Stimulated activated naive CD4-positive, alpha-beta T cell (primary cell): ENCODE measurements around the gene EXOC8.
A peak's percentile ranks its signal among the peaks of the same experiment; 100 is the strongest.

ENCODE experiments used
- DNase-seq, 6 experiments: peaks; one replicate each; lab custom pipeline; 2025; lab: John Stamatoyannopoulos, UW

Gene EXOC8, protein sequence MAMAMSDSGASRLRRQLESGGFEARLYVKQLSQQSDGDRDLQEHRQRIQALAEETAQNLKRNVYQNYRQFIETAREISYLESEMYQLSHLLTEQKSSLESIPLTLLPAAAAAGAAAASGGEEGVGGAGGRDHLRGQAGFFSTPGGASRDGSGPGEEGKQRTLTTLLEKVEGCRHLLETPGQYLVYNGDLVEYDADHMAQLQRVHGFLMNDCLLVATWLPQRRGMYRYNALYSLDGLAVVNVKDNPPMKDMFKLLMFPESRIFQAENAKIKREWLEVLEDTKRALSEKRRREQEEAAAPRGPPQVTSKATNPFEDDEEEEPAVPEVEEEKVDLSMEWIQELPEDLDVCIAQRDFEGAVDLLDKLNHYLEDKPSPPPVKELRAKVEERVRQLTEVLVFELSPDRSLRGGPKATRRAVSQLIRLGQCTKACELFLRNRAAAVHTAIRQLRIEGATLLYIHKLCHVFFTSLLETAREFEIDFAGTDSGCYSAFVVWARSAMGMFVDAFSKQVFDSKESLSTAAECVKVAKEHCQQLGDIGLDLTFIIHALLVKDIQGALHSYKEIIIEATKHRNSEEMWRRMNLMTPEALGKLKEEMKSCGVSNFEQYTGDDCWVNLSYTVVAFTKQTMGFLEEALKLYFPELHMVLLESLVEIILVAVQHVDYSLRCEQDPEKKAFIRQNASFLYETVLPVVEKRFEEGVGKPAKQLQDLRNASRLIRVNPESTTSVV

DNA sequence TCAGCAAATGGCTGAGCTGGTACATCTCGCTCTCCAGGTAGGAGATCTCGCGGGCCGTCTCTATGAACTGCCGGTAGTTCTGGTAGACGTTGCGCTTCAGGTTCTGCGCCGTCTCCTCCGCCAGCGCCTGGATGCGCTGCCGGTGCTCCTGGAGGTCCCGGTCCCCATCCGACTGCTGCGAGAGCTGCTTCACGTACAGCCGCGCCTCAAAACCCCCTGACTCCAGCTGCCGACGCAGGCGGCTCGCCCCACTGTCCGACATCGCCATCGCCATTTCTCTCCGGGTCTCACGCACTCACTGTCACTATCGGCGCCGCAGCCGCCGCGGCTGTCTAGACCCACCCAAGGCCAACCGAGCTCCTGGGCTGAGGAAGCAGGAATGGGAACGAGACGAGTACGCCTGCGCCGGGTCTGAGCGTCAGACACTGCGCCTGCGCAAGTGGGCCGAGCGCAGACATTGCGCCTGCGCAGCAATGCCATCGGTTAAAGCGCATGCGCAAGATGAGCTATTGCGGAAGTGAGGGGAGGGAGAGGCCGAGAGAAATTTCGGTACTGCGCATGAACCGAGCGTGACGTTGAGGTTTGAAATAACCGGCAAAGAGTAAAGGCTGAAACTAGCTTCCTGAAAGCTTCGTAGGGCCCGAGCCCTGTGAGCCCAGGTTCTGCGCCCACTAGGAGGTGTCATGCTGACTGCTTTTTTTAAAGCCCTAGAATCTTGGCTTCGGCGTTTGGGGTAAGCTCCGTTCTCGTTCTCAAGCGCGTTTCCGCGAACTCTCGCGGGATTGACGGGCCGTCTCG is at the start of gene EXOC8:
Gene EXOC8, minus strand, starts transcription at position 381 of the 798 bp plus-strand sequence. Its CDS starts 107 bp downstream, at position 274.
- peak; percentile 96 to 99 (median 97) for DNase-seq

DNA sequence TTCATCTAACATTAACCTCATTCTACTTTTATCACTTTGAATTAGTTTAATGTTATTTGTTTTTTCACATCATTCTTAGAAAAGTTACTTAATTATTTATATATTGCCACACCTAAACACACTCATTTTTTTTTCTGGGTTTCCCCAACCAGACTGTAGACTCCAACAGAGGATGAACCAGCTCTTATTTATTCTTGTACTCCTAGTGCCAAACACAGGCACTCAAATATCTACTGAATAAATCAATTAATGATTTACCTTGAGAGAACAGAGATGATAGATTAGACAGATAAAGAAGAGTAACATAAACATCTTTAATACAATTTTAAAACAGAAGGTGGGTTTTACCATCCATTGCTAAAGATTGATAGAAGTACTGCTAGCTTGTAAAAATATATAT is 48.8 kb upstream of the EXOC8 start:
- no peak for DNase-seq

DNA sequence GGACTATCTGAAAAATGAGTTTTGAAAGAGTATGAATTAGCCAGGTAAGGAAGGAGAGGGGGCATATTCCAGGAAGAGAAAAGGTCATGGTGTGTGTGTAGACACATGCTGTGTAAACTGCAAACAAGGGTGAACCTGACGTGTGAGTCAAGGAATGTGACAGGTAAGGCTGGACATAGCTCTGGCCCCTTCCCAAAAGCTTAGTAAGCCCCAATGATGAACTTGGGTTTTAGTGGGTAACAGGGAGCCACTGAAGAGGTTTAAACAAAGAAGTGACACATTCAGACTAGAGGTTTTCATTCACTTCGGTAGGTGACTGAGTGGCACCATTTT is 47.7 kb upstream of the EXOC8 start:
- no peak for DNase-seq

DNA sequence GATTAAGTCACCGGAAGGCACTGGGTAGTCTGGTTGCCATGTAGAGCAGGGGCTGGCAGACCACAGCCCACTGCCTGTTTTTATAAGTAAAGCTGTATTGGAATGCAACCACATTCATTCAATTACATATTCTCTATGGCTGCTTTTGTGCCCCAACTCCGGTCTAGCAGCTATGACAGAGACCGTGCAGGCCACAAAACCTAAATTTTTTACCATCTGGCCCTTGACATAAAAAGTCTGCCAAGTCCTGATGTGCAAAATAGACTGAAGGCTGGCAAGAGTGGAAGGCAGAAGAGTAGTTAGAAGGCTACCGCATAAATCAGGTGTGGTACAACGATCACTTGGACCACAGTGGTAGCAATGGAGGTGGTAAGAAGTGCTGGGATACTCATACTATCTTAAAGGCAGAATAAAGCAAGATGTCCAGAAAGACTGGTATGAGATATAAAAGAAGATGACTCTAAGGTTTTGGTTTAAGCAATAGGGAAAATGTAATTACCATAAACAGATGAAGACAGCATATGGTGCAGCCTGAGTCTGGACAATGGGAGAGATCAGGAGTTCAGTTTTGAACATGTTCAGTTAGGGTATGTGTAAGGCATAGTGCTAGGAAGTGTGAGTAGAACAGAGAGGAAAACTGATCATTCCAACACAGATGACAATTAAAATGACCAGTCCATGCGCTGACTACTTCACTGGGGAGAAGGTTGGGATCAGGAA is 47.2 kb upstream of the EXOC8 start:
- DNase-seq = no peak

DNA sequence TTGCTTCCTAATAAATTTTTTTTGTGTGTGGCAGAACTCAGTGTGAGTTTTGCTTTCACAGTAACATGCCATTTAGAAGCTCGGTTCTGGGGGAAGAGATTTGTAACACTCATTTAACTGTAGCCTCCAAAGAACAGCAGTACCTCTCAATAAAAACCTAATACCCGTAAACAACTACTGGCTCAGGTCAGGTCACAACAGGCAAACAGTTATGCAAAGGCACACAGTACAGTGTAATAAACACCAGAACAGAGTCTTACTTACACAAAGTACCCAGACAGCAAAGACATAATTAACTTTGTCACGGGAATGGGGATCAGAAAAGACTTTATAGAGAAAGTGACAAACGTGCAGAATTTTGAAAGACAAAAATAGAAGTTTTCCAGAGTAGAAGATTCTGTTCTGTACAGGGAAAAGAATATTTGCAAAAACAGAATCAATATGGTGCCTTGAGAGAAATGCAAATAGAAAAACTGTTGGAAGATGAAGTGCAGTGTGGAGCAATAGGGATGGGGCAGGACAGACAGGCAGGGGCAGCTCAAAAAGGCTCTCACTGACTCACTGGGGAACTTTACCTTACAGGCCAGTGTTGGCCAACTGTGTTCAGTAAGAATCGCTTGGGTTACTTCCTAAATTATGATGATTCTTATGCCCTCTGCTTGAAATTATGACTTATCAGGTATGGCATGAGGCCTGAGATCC is 45.7 kb upstream of the EXOC8 start:
- no peak for DNase-seq

DNA sequence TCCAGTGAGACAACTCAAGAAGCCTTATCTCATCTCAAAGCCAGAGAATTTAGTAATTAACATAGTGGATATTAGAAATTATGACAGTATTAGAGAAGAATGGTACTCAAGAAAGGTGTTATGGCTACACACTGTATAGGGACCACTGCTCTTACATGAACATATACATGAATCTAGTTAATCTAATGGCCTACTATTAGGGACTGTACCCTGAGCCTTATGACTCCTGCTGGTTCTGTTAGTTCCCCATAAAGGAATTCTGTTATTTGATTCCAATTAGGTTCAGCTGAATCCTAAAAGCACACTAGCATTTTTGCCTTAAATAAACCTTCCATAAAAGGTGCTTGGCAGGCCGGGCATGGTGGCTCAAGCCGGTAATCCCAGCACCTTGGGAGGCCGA is 44.8 kb upstream of the EXOC8 start:
- DNase-seq = no peak

DNA sequence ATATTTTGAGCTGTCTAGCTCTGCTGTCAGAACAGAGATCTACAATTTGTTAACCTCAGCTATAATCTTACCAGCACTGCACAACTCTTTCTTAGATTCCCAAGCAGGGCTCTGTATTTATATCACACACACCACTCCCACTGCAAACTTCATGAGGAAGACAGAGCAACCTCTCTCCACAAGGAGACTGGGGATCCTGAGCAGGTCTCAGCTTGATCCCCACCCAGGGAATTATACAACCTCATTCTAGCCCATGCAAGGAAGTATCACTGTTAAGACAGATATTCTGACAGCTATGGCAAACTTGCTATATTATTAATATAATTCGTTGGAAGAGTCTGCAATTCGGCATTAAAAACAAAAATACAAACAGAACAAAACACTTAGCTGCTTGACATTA is 44.1 kb upstream of the EXOC8 start:
- DNase-seq = no peak

DNA sequence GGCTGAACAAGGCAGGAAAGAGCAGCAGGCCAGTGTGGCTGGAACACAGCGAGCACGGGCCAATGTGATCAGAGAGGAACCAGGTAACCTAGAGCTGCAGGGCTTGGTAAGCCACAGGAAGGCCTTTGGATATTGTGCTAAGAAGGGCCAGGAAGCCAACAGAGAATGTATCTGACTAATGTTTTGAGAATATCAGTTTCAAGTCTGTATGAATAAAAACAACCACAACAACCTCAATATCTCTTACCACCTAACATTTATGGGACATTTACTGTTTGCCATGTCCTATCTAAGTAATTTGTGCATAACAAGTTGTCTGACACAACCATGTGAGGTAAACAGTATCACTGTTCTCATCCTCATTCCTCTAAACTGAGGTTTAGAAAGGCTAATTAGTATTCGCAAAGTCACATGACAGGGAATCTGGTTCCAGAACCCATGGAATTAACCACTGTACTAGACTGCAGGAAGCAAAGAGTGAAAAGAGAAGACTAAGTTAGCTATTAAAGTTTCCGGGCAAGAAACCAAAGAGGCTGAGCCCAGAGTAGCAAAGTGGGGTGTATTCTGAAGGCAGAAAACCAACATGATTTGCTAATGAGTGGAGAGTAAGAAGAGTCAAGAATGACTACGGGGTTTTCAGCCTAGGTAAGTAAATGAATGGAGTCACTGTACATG is 39.4 kb upstream of the EXOC8 start:
- DNase-seq = no peak

DNA sequence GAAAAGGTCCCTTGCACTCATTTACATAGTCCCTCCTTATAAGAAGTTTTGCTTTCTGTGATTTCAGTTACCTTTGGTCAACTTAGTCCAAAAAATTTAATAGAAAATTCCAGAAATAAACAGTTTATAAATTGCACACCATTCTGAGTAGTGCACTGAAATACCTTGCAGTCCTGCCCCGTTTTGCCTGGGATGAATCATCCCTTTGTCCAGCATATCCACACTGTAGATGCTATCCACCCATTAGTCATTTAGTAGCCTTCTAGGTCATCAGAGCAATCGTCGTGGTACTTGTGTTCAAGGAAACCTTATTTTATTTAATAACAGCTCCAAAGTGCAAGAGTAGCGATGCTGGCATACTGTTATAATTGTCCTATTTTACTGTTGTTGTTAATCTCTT is 38.4 kb upstream of the EXOC8 start:
- DNase-seq = no peak

DNA sequence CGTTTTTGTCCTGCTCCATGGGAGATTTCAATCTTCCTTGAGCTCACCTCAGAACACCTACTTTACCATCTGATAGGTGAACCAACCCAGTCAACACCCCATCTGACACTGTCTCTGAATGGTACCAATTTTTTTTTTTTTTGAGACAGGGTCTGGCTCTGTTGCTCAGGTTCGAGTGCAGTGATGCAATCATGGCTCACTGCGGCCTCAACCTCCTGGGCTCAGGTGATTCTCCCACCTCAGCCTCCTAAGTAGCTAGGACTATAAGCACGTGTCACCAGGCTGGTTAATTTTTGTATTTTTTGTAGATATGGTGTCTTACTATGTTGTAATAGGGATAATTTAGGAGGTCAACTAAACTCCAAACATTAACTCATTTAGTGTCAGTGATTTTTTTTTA is 36.7 kb upstream of the EXOC8 start:
- no peak for DNase-seq

DNA sequence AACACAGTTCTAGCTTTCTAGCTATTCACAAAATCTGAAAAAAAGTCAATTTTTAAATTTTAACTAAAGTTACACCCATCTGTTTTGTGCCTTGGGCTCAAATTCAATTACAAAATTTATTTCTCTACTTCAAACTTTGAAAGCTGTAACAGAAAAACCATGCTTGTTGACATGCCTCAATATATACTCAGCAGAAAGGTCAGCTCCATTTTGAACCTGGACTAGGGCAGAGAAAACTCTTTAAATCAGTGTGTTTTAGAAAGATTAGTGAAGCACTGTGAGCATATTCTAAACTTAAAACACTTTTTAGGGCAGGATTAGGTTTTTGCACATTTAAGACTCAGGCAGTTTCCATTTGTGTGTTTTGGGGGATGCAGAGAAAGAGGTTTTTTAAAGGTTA is 34.8 kb upstream of the EXOC8 start:
- no peak for DNase-seq

DNA sequence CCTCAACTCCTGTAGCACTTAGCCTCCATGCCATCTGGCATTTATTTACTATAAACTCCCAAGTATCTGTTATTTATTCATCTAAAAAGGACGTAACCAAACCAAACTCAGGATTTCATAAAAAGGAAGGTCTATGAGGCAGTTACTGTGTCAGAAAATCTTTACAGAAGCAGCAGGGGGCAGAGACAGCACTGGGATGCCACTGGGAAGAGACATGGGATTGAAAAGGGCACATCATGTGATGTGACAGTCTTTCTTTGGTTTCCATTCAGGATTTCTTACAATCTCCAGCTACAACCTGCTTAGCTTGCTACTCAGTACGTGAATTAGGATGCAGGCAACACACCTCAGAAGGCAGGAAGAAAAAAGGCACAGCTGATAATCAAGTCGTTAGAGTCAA is 31.6 kb upstream of the EXOC8 start:
- DNase-seq = no peak

DNA sequence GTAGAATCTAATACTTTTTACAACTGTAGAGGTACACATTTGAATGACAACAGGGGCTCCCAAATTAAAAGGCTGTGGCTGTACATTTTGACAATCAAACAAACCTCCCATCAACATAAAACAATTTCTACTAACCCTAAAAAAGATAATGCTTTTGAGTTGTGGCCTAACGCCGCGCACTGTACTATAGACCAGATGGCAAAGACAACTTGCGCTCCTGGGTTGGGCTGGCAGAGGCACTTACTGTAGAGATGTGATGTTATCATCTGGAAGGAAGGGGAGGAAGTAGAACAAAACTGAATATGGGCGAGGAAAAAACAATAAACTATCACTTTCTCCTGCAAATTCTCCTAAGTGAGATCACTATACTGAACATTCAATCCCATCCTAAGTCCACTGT is 26.5 kb upstream of the EXOC8 start:
- DNase-seq = no peak

DNA sequence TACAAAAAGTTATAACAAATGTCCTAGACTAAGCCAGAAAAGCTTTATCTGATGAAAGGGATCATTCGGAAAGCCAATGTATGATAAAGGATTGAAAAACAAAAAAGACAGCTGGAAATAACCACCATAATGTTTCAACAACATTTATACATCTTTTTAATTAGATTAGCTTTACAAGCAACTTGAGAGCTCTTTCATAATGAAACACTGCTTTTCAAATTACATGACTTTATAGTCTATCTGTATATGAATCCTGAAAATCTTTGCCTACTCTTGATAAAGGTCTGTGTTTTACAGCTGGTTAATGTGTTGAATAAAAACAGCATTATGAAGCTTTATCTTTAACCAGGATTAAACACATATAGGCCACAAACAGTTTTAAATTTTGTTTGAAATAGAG is 26.0 kb upstream of the EXOC8 start:
- no peak for DNase-seq

DNA sequence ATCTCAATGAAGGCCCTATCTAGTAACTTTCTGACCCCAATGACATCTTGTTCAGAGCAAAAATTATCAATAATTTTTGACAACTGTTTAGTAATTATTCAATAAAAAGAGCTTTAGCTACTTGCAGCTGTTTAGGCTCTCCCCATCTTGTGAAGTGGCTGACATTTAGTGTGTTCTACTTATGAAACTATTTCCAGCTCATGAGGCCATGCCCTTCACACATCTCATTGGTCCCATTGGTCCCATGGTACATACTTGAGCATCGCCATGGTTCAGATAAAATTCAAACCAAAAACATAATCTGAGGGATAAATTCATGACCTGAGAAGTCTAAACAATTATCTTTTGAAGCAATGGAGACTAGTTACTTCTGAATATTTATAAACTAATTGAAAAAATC is 24.7 kb upstream of the EXOC8 start:
- no peak for DNase-seq

DNA sequence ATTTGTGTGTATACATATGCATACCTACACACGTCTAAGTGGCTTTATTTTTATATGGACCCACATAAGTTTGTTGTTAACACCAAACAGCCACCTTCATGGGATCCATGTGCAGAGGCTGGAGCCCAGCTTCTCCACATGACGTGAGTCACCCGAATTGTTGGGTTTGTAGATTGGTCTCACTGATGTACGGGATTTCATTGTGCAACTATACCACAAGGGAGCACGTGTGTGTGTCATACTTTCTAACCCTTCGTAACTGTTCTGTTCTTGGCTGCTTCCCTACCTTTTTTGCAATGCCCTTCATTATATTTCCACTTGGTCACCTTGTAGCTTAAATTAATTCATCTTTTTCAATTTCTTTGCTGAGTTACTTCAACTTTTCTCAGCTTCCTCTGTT is 21.5 kb upstream of the EXOC8 start:
- DNase-seq = no peak

DNA sequence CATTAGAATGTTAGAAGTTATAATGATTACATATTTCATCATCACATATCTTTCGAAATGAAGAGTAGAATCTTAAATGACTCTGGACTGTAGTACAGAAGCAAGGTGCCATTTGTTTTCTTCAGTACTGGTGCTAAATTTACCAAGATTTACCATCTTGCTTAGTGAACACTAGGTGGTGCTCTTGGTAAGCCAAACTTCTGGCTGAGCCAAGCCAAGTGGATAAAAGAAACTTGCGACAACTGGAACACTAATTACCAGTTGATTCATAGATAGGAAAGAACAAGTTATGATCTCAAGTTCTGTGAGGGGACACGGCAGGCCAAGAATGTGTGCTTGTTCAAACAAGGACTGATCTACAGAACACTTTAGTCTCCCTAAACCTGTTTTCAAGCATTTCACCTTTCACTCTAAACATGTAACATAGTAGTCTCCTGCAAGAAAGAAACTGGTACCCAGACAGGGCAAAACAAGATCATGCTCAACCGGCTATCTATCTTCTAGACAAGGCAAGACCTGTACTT is 20.2 kb upstream of the EXOC8 start:
- DNase-seq = peak in 5 of 6 experiments; percentile 2 to 65 (median 20)

DNA sequence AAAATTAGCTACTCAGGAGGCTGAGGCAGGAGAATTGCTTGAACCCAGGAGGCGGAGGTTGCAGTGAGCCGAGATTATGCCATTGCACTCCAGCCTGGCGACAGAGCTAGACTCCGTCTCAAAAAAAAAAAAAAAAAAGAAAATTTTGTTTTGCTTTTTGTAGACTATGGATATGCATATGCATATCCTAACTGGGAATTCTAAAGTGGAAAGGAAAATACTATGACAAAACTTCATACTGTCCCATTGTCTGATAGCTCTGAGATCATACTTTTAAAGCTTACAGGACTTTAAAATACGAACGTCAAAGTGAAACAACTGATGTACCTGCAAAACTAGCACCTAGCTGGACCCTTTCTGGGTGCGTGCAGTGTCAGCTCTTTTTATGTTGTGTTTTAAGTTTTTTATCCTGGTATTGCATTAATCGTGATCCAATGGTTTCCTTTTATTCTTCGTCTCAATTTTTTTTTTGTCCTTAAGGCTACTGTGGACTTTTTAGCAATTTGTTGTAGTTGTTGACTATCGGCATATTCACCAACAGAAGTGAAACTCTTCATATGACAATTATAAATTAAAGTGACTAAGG is 19.6 kb upstream of the EXOC8 start:
- peak in 1 of 6 experiments; percentile 13 for DNase-seq

DNA sequence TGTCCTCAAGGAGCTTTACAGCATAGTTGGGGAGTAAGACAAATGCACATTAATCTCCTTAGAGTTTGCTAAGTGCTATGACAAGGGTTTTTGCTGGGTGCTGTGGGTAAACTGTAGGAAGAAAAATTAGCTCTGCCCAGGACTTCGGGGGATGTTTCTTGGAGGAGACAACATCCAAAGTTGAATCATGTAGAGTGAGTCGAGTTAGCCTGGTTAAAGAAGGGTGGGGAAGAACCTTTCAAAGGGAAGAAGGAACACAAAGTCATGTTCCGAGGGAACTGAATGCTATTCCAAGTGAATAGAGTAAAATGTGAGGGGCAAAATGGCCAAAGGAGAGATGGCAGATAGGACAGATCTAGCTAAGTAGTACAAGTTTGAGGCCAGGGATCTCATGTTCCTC is 17.5 kb upstream of the EXOC8 start:
- no peak for DNase-seq

DNA sequence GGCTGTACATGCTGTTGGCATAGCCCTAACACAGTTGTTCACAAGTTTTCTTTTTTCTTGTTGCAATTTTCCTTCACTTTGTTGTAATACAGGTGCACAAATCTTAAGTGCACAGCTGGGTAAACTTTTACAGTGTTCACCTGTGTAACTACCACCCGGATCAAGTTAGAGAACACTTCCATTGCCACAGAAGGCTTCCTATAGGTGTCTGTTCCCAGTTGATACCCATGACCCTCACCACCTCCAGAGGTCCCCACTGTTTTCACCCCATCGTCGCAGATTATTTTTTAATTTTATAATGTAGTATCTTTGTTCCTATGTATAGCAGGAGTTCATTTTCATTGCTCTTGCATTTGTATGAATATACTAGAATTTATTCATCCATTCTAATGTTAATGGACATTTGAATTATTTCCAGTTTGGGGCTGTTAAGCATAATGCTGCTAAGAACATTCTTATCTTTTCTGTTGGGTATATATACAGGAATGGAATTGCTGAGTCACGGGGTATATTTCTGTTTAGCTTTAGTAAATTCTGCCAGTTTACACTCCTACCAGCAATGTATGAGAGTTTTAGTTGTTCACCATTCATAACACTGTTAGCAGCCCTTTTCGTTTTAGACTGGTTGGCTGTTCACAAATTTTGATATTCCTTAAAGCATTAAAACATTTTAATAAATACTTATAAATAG is 16.8 kb upstream of the EXOC8 start:
- no peak for DNase-seq
